IPS DF 19.7 (cell line): ENCODE measurements around the gene LKAAEAR1.

Experiments used
- DNase-seq: peaks from one replicate; pipeline ENCODE4 v3.0.0-alpha.2; 2013; ENCODE audit warnings: low read depth, low spot score

The LKAAEAR1 gene

DNA sequence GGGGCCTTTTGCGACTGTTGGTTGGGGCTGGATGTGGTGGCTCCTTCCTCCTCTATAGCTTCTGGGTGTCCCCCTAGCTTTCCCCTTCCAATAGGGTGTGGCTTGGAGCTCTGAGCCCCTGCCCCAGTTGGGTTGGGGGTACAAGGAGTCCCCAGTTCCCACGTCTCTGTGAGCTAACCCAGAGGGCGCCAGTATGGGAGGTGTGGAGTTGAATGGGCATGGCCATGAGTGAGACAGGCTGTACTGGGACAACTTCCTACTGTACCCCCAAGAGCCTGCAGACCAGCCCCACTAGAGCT is 47.0 kb downstream of the LKAAEAR1 start:
- DNase-seq: no peak

DNA sequence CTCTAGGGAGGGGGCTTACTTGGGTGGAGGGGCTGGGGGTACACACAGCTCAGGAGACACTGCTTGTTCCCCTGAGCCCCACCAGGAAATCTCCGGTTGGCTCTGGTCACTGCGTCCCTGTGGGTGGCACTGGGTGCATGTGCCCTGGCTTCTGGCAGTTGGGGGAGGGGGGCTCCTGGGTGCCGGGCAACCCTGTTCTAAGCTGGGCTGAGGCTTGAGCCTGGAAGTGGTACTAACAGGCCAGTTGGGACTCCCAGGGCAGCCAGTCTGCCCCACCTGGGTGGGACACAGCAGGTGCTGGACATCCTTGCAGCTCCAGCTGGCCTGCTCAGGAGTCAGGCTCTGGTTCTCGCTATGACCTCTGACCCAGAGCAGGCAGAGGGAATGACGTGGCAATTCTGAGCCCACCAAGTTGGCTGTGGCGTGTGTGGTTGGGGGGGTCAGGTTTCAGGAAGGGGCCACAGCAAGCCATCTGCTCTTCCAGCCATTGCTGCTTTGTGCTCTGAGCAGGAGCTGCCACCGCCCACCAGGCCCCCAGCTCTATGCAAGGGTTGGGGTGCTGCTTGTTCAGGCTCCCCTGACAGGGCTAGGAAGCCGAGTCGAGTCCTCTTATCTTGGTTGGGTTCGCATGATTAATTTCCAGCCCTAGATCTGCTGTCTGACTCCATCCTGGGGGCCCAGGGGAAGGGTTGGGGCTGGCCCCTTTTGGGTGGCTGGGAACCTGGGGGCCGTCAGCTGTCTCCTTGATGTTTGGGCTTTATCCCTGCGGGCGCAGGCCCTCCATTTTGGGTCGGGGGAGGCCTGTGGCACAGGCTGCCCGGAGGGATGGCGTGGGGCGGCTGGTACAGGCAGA is 47.6 kb downstream of the LKAAEAR1 start:
- no peak for DNase-seq

DNA sequence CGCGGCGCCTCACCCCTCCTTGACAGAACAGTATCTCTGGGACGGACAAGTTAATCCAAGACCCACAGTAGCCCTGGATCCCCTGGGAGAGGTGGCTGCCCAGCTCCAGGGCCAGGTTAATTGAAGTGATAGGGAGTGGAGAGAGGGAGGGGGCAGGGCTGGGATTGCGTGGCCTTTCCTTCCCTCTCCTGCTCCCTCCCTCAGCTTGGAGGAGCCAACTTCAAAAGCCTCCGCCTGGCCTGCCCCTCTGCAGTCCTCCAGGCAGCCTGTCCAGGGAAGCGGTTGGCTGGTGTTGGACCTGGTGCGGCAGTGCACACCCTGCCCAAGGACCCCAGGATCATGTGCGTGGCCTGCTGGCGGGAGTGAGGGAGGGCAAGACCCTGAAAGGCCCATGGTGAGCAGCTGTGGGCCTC is 48.3 kb downstream of the LKAAEAR1 start, which contains the start of gene C20orf204:
Gene C20orf204 (plus strand): TSS at position 250 of the 413 bp plus-strand sequence. CDS start 142 bp downstream, at position 392.
- DNase-seq: no peak

DNA sequence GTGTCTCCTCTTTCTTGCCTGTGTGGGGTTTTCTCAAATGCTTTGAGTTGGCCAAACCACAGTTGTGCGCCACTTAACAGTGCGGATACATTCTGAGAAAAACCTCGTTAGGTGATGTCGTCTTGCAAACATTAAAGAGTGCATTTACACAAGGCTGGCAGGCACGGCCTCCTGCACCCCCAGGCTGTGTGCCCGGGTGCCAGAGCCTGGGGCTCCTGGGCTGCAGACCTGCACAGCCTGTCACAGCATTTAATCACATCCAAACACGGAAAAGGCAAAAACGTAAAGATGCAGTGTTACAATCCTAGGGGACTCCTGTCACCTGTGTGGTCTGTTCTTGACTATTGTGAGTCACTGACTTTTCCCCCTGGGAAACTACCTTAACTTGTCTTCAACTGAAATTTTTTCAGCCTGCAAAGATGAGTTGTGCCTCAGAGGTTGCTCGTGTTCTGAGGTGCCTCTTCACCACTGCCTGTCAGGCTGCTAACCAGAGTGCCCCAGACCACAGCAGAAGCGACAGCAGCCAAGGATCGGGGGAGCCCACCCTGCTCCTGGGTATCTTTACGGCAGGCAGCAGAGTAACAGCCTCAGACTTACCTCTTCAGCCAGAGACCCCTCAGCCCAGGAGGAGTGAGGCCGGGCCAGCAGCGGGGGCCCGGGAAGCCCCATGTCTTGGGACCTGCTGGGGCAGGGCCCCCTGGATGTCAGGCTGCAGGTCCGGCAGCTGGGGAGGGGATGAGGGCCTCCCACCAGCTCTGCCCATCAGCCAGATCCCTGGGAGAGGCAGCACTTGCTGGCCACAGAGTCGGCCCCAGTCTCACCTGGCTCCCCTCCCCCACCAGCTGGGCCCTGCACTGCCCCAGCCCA is 48.9 kb downstream of the LKAAEAR1 start:
- DNase-seq: no peak

DNA sequence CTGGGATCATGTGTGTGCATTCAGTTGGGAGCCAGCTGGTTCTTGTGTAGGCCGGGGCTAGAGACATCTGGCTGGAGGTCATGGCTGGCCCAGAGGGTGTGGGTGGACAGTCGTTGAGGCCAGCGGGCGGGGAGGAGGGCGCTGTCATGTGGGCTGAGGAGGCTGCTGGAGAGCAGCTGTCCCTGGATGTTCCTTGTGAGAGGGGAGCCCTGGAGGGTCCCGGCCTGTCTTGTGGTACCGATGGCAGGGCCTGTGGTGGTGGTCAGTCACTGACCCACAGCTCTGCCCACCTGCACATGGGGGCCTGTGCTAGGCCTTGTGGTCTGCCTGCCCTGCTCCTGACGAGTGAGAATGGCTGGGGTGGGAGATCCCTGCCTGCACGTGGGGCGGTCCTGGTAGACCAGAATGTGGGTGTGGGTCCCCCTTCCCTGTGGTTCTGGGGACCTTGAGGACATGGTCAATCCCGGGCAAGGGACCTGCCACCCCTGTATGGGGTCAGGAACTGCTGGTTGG is 50.2 kb downstream of the LKAAEAR1 start:
- DNase-seq: no peak
